GM12878 (cell line): ENCODE results near the gene ARHGAP15. TPM values are rescaled to one million over a fixed set of nuclear protein-coding genes. Genes with fewer than 3 reads are reported as not detected.

Source experiments
- ATAC-seq: fragments of 200-7000 bp; cut with Tn5 transposase; 3 replicates; pipeline ENCODE4 v1.9.1; 2020; ENCODE audit warnings: mild to moderate bottlenecking, moderate library complexity
- BruUV-seq: library from RNA; stranded (reverse); fragments of 400-500 nt; replicated peaks from 2 replicates; lab custom pipeline; 2021; lab: Mats Ljungman, UMichigan
- CTCF ChIA-PET: fragments of 300-600 bp; sonication (Branson Sonifier 250); formaldehyde crosslinking; extraction: SDS; loops from one replicate; lab custom pipeline; 2021; ENCODE audit warnings: inconsistent platforms; lab: Yijun Ruan, JAX
- POLR2A ChIA-PET: fragments of 350-600 bp; formaldehyde crosslinking; extraction: SDS; loops from one replicate; lab custom pipeline; 2021; ENCODE audit warnings: inconsistent platforms; lab: Charles Lee
- RAD21 ChIA-PET: fragments of 300-600 bp; sonication (Branson Sonifier 250); formaldehyde crosslinking; loops from one replicate; lab custom pipeline; 2023; ENCODE audit warnings: antibody characterized with exemption; ENCODE audit not compliant: unreplicated experiment; lab: Charles Lee
- SMC1A ChIA-PET: fragments of 300-600 bp; sonication (Branson Sonifier 250); formaldehyde crosslinking; loops from one replicate; lab custom pipeline; 2023; ENCODE audit not compliant: unreplicated experiment, uncharacterized antibody; lab: Charles Lee
- DNase-seq: peaks from one replicate; pipeline ENCODE4 v3.0.0-alpha.2; 2011; ENCODE audit warnings: low read depth, low spot score
- FAIRE-seq: peaks from 3 replicates; lab custom pipeline; 2011; peaks lifted over from hg19 to GRCh38; lab: Jason Lieb, UNC
- H2AFZ ChIP-seq: 2 replicates; pipeline ENCODE4 v1.6.0; 2011; ENCODE audit warnings: low read depth, low read length, control low read depth; ENCODE audit not compliant: control insufficient read depth
- H3K27ac ChIP-seq: 2 replicates; pipeline ENCODE4 v1.5.1; 2011; ENCODE audit warnings: control low read depth; ENCODE audit not compliant: control insufficient read depth, insufficient read depth
- H3K27me3 ChIP-seq, 2 experiments: replicated peaks in 1 of 2; 2 replicates each; pipeline versions ENCODE4 v1.6.0 to v1.6.1; 2011; ENCODE audit warnings: low read length in 1 of 2; ENCODE audit not compliant: control insufficient read depth in 2 of 2, insufficient read depth in 2 of 2
- H3K36me3 ChIP-seq, 2 experiments: 2 replicates each; pipeline ENCODE4 v1.5.1; 2011; ENCODE audit warnings: low read length in 1 of 2; ENCODE audit not compliant: control insufficient read depth in 2 of 2, insufficient read depth in 2 of 2
- H3K4me1 ChIP-seq: 2 replicates; pipeline ENCODE4 v1.6.1; 2011; ENCODE audit warnings: mild to moderate bottlenecking, low read length, moderate library complexity, mixed read lengths; ENCODE audit not compliant: control insufficient read depth, insufficient read depth
- H3K4me2 ChIP-seq: 2 replicates; pipeline ENCODE4 v1.6.0; 2011; ENCODE audit warnings: control low read depth; ENCODE audit not compliant: control insufficient read depth, insufficient read depth
- H3K4me3 ChIP-seq: fragments of 200-600 bp; sonication (generic); 2 replicates; pipeline ENCODE4 v1.5.1; 2016
- H3K79me2 ChIP-seq: 2 replicates; pipeline ENCODE4 v1.6.0; 2011; ENCODE audit warnings: low read length; ENCODE audit not compliant: control insufficient read depth, insufficient read depth
- H3K9ac ChIP-seq: 2 replicates; pipeline ENCODE4 v1.8.0; 2011; ENCODE audit warnings: low read length, control low read depth, mixed read lengths; ENCODE audit not compliant: control insufficient read depth, insufficient read depth
- H3K9me3 ChIP-seq: replicated peaks from 3 replicates; pipeline ENCODE4 v1.5.1; 2011; ENCODE audit warnings: mild to moderate bottlenecking, low read length; ENCODE audit not compliant: control insufficient read depth, insufficient read depth
- H4K20me1 ChIP-seq: 2 replicates; pipeline ENCODE4 v1.6.0; 2011; ENCODE audit not compliant: control insufficient read depth, insufficient read depth
- BCL3 ChIP-seq: IDR thresholded peaks from 2 replicates; pipeline ENCODE4 v1.6.1; 2011; ENCODE audit warnings: borderline replicate concordance, low read depth, mild to moderate bottlenecking, moderate library complexity, low read length; ENCODE audit not compliant: insufficient read depth, poor library complexity, severe bottlenecking
- CBX3 ChIP-seq: fragments of 200-600 bp; sonication (generic); IDR thresholded peaks from 2 replicates; pipeline ENCODE4 v1.6.1; 2016; ENCODE audit warnings: low read depth, borderline replicate concordance
- CHD1 ChIP-seq: IDR thresholded peaks from 2 replicates; pipeline ENCODE4 v1.6.1; 2012; ENCODE audit warnings: low read depth, low read length, improper control_type of control experiment
- EP300 ChIP-seq, 2 experiments: fragments of 150-350 bp in 1 of 2; IDR thresholded peaks; 2 replicates each; pipeline ENCODE4 v1.6.1; 2011 to 2012; ENCODE audit warnings: low read depth in 2 of 2, low read length in 2 of 2, borderline replicate concordance in 1 of 2, improper control_type of control experiment in 1 of 2, inconsistent platforms in 1 of 2; ENCODE audit not compliant: control insufficient read depth in 1 of 2
- EZH2 ChIP-seq: IDR thresholded peaks from 2 replicates; pipeline ENCODE4 v1.6.1; 2012; ENCODE audit warnings: low read depth, mild to moderate bottlenecking, control low read depth, inconsistent platforms, low read length, borderline replicate concordance; ENCODE audit not compliant: control insufficient read depth
- FOXM1 ChIP-seq: IDR thresholded peaks from 2 replicates; pipeline ENCODE4 v1.6.1; 2012; ENCODE audit warnings: low read depth, mild to moderate bottlenecking, inconsistent platforms, low read length, moderate library complexity
- IRF4 ChIP-seq: IDR thresholded peaks from 2 replicates; pipeline ENCODE4 v1.6.1; 2011; ENCODE audit warnings: low read depth, low read length
- JUNB ChIP-seq: IDR thresholded peaks from 2 replicates; pipeline ENCODE4 v1.6.1; 2016; ENCODE audit warnings: antibody characterized with exemption, mild to moderate bottlenecking
- PML ChIP-seq: IDR thresholded peaks from 2 replicates; pipeline ENCODE4 v1.6.1; 2012; ENCODE audit warnings: low read length, inconsistent platforms
- SRF ChIP-seq, 2 experiments: IDR thresholded peaks; 2 replicates each; pipeline ENCODE4 v1.6.1; 2011; ENCODE audit warnings: low read depth in 2 of 2, low read length in 2 of 2, mild to moderate bottlenecking in 1 of 2, moderate library complexity in 1 of 2
- ZBTB11 ChIP-seq: fragments of 450-650 bp; formaldehyde crosslinking; IDR thresholded peaks from 2 replicates; pipeline ENCODE4 v1.5.0; 2022; ENCODE audit warnings: mild to moderate bottlenecking, missing genetic modification characterization
- ZNF592 ChIP-seq: fragments of 450-650 bp; IDR thresholded peaks from 2 replicates; pipeline ENCODE4 v1.6.1; 2017; ENCODE audit warnings: mild to moderate bottlenecking, moderate library complexity
- WGBS: methylation state at CpG from one replicate; pipeline ENCODE4 v1.1.6; 2016; ENCODE audit warnings: low lambda C conversion rate; ENCODE audit not compliant: insufficient replicate concordance, insufficient coverage; ENCODE audit errors: missing lambda C conversion rate; 5-methylcytosine and 5-hydroxymethylcytosine counted together
- in situ Hi-C: fragments of 300-500 bp; cut with MboI; formaldehyde crosslinking; loops from 9 replicates; pipeline ENCODE4 v1.14.3; 2018; ENCODE audit warnings: mixed read lengths
- intact Hi-C: fragments of 100-400 bp; cut with micrococcal nuclease; formaldehyde crosslinking; loops from one replicate; pipeline ENCODE4 v1.14.2; 2022; ENCODE audit not compliant: unreplicated experiment
- polyA plus RNA-seq, 11 experiments: library from polyadenylated mRNA; depleted of rRNA in 4 of 11; unstranded in 6 of 11; stranded (reverse) in 5 of 11; fragments of >200 nt; fragmentation: Nextera tagmentation in 4 of 11; fragmentation: Illumina TruSeq in 1 of 11; extraction: Ambion mirVana in 4 of 11; extraction: Trizol in 1 of 11; gene quantifications; 1 replicate in 1 of 11; 2 replicates in 10 of 11; pipeline versions ENCODE4 v1.2.1 to v1.2.3, GENCODE V29; 2011 to 2016; ENCODE audit warnings: inconsistent platforms in 2 of 11, missing spikeins in 2 of 11, low read depth in 1 of 11
- total RNA-seq, 4 experiments: library from RNA; depleted of rRNA in 3 of 4; stranded (reverse); fragments of >200 nt in 3 of 4; fragmentation: Illumina TruSeq in 1 of 4; extraction: Trizol in 1 of 4; gene quantifications; 2 replicates each; pipeline versions ENCODE4 v1.2.1 to v1.2.3, GENCODE V29; 2013 to 2021

Gene ARHGAP15
- total and polyA plus RNA-seq, 10 of the 15 experiments (the other 5 are each of a cell fraction or from before 2014, with no cell fraction given), result 38.0 to 92.6 (median 66.7) TPM

- Histone ChIP-seq H3K27me3 (no peaks in the 10 kb centered on the region), H3K4me3 (no peak overlapping the region), H3K79me2 (no peaks in the 10 kb centered on the region), H3K4me1 (no peaks in the 10 kb centered on the region), H3K36me3 (no peaks in the 10 kb centered on the region; a peak in 1 of 4 replicates), H3K27ac (no peak overlapping the region), H2AFZ (no peak overlapping the region), H3K9ac (no peak overlapping the region), H3K9me3 (no peaks in the 10 kb centered on the region), H3K4me2 (no peak overlapping the region), H4K20me1 (no peaks in the 10 kb centered on the region)
- no peak for DNase-seq
- SMC1A ChIA-PET, result interaction anchor here (0.5 to 1.2 kb wide), 2 partner anchors 18 to 1970 kb away, joined by 3 read pairs; no protein-coding TSS in a partner anchor
- RAD21 ChIA-PET, result no interaction called here
- CTCF ChIA-PET, result interaction anchor here (0.9 to 1.4 kb wide), 2 partner anchors 15 to 30 kb away, joined by 3 read pairs; no protein-coding TSS in a partner anchor
- FAIRE-seq, result no peak
- no peak for ATAC-seq
- no TSS peak for BruUV-seq
- WGBS, result 79% methylated on average over 3 of the region's 3 CpGs
- POLR2A ChIA-PET, result no interaction called here
- intact Hi-C loops, result no loop called here
- in situ Hi-C loops, result no loop called here
- TF ChIP-seq EZH2, result no peak
- no peak for TF ChIP-seq FOXM1
- no peak for TF ChIP-seq SRF (IDR thresholded peaks at IDR 0.05; ENCODE audit: low read depth in 2 of 2, low read length in 2 of 2)
- TF ChIP-seq EP300 (IDR thresholded peaks at IDR 0.05; ENCODE audit: borderline replicate concordance in 1 of 2, control insufficient read depth in 1 of 2, low read depth in 2 of 2, low read length in 2 of 2), result no peak
- TF ChIP-seq CHD1, result no peak
- no peak for TF ChIP-seq ZNF592
- no peak for TF ChIP-seq IRF4
- no peak for TF ChIP-seq BCL3
- TF ChIP-seq CBX3, result no peak
- no peak for TF ChIP-seq PML
- TF ChIP-seq ZBTB11 (CRISPR knock-in tag), result no peak
- no peak for TF ChIP-seq JUNB
These were observed 304.0 kb downstream of the ARHGAP15 start for GRCh38 chr2:143433251-143433650.
